ENCODE measurements around the gene AKIP1.

AKIP1 gene

DNA sequence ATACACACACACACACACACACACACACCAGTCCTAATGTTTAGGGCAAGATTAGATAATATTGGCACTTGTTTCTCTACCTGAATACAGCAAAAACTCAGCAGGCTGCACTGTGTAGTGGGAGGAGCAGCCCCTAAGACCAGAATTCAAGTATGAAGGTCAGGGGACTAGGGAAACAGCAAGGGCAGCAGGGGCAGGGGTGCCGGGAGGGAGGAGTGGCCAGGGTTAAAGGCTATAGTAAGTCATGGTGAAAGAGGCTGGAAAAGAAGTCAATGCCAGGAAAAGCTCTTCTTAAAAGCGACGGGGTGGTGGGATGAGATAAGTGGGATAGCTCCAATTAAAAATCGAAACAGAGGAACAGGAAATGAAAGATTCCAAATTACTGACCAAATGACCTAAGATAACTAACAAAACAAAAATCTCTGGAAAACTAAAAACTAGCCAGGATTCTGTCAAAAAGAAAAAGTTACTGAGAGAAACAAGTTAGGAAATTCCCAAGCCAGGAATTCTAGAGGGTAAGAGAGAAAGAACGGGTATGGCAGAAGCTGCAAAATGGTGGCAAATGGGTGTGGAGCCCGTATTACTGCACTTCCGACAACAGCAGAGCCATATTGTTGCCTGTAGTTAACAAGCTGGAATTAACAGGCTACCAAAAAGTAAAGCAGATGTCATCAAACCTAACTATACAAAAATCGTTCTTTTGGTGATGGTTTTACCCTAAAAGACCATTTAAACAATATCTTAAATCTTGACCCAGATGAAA lies 30.5 kb downstream of the AKIP1 start:
- H3K4me3 ChIP-seq (ENCODE audit: low read depth, low read length), result no peak overlapping the region
- TF ChIP-seq CTCF (conservative IDR thresholded peaks at IDR 0.05; ENCODE audit: low read depth, low read length), result no peak
- DNase-seq (ENCODE audit: low read depth), result no peak

- no peak for TF ChIP-seq CTCF (conservative IDR thresholded peaks at IDR 0.05; ENCODE audit: low read depth, low read length)
- H3K4me3 ChIP-seq (ENCODE audit: low read depth, low read length), result no peak within 1 kb of the TSS
- DNase-seq (ENCODE audit: low read depth), result no peak
Observed at GRCh38 chr11:8942518-8943066, 31.6 kb downstream of the AKIP1 start, which contains the start of gene ASCL3. Gene ASCL3 (minus strand): TSS chr11:8943016. CDS start chr11:8938161, 4,855 bp downstream.

DNA sequence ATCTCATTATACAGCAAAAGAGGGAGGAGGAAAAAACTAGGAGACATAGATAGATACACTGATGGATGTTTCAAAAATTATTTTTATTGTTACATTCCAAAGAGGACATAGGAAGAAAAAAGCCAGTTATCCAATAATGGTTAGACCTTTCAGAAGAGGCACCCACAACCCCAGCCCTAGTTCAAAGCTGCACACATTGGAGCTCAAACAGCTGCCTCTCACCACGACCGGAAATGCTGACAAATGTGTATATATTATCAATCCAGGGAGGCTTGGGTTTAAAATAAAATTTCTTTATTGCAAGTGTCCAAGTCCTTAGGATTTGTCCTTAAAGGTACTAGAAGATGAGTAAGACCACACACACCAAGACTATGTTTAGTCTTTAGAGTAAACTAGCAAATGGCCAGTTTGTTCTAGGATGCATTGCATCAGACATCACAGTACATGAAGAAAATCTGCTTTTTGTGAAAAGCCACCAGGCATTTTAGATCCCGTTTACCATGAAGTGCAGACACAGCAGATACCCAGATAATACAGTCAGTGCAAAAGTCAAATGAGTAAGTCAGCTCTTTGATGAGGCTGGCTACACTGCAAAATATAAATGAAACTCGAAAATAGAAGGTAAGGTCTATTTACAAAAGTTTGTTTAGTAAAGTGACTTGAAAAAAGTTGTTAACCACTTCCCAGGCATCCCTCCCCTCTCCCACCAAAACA lies 36.4 kb downstream of the AKIP1 start:
- no peak overlapping the region for H3K4me3 ChIP-seq (ENCODE audit: low read depth, low read length)
- no peak for TF ChIP-seq CTCF (conservative IDR thresholded peaks at IDR 0.05; ENCODE audit: low read depth, low read length)
- DNase-seq (ENCODE audit: low read depth), result no peak

GRCh38 chr11:8948886-8949285 lies 37.9 kb downstream of the AKIP1 start:
- no peak for TF ChIP-seq CTCF (conservative IDR thresholded peaks at IDR 0.05; ENCODE audit: low read depth, low read length)
- DNase-seq (ENCODE audit: low read depth), result no peak
- no peak overlapping the region for H3K4me3 ChIP-seq (ENCODE audit: low read depth, low read length)

- DNase-seq (ENCODE audit: low read depth), result no peak
- no peak for TF ChIP-seq CTCF (conservative IDR thresholded peaks at IDR 0.05; ENCODE audit: low read depth, low read length)
- H3K4me3 ChIP-seq (ENCODE audit: low read depth, low read length), result no peak overlapping the region
Observed at GRCh38 chr11:8956860-8957259, 45.9 kb downstream of the AKIP1 start.

GRCh38 chr11:8959546-8960166 lies 48.7 kb downstream of the AKIP1 start:
- peak; percentile 94 for DNase-seq (ENCODE audit: low read depth)
- peak; percentile 70 for TF ChIP-seq CTCF (conservative IDR thresholded peaks at IDR 0.05; ENCODE audit: low read depth, low read length)
- H3K4me3 ChIP-seq (ENCODE audit: low read depth, low read length), result no peak overlapping the region
